SK-MEL-5 (cell line): ENCODE data around the gene GLT1D1. TPM values are rescaled to one million over a fixed set of nuclear protein-coding genes. Genes with fewer than 3 reads are reported as not detected.

Source experiments
- DNase-seq: peaks from one replicate; pipeline ENCODE4 v3.0.0-alpha.2; 2016; ENCODE audit warnings: low read depth, low spot score
- in situ Hi-C: cut with HindIII; loops from 2 replicates; pipeline ENCODE4 v1.10.0; 2016; ENCODE audit warnings: low sequenced_read_pairs, high pct_unique_total_duplicates, low pct_unique_long_range_greater_than_20kb
- total RNA-seq: library from RNA; depleted of rRNA; stranded (reverse); fragments of >200 nt; shearing (Covaris generic); gene quantifications from 2 replicates; pipeline ENCODE4 v1.2.3, GENCODE V29; 2014

The GLT1D1 gene
- total RNA-seq, 1 experiment from 2014 or later, result 0.05 TPM

GRCh38 chr12:128970110-128970509, 116.8 kb downstream of the GLT1D1 start:
- DNase-seq, result no peak
- in situ Hi-C loops, result no loop called here

- no peak for DNase-seq
- in situ Hi-C loops, result no loop called here
Observed at GRCh38 chr12:128970941-128971340, 117.7 kb downstream of the GLT1D1 start.

DNA sequence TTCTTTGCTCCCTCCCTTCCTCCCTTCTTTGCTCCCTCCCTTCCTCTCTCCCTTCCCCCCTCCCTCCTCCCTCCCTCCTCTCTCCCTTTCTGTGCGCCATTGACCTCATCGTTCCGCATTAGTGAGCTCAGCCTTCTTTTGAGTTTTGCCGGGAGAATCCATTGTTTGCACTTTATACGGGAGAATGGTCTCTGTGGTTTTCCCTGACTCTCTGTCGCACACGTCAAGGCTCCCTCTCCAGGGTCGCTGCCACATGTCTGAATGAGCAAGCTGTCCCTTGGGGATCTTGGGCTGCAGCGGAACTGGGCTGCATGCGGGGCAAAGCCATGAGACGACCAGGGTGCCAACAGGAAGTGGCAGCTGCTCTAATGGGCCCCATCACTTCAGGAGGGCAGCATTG, 118.5 kb downstream of the GLT1D1 start:
- DNase-seq, result no peak
- in situ Hi-C loops, result no loop called here

DNA sequence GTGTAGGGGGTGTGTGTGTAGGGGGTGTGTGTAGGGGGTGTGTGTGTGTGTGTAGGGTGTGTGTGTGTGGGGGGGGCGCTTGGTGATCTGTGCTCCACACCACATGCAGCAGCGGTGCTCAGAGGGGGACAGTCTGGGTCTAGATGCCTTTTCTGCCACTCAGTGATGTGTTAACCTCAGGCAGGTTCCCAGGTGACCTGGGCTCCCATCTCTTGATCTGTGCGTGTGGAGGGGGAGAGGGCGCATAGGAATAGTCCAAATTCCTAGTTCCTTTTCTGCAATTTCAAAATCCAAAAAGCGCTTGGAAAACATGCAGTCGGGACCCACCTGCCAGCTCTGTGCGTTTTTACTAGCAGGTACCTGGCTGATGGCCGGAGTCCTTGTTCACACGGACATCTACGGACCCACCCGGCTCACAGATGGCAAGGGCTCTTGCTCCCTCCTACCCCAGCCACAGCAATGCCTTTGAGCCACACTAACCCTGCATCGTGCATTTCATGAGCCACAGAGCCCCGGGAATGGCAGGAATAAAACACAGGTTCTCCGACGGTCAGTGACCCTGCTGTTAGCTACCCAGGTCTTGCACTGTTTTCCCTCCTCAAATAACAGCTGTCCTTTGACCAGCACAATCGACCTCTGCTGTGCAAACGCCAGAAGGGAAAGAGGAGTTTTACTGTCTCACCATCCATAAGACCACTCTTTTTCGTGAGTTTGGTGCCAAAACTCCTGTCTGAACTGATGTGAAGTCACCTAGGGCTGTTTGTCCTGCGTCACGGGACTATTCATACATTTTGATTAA, 120.8 kb downstream of the GLT1D1 start:
- no peak for DNase-seq
- in situ Hi-C loops, result no loop called here

DNA sequence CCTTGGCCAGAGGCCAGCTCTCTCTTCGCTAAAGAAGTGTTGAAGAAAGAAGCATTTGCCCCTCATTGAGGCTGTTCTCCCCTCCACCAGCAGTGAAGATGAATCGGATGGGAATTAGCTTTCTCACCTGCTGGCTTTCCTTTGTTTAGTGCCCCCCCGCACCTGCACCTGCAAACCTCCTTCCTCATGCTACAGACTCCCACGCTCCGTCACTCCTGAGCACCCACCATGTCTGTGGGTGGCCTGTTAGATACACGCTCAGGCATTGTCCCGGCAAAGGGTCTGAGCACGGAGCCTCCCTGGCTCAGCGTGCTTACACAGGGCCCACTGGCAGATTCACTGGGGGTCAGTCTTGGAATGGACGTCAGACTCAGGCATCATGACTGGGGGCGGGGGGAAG, 121.6 kb downstream of the GLT1D1 start:
- no peak for DNase-seq
- in situ Hi-C loops, result no loop called here

DNA sequence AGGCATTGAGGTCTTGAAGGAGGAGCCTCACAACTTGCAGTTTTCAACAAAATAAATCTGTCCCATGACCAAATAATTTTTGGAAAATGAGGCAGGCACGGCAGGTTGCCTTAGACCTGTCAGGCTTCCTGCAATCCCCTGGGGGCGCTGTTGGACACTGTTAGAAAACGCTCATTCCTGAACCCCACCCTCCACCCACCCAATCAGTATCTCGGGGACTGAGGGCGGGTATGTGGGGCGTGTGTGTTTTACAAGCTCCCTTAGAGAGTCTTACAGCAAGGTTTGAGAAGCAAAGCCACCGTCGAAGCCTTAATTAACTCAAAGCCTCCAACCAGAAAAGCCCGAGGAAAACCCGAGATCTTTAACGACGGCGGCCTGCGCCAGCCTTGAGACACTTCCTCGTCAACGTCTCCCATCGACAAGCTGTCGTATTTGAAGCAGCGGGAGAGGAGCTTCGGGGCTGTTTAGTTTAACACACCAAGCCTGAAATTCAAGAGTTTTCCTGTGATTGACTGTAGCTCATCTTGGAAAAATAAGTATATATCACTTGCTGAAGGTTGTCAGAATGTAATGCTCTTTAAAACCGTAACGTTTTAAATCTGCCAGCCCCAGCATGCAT, 123.0 kb downstream of the GLT1D1 start:
- in situ Hi-C loops, result no loop called here
- DNase-seq, result peak; percentile 39

GRCh38 chr12:128977441-128977840, 124.2 kb downstream of the GLT1D1 start:
- DNase-seq, result no peak
- in situ Hi-C loops, result no loop called here

- DNase-seq, result no peak
- in situ Hi-C loops, result no loop called here
Observed at GRCh38 chr12:128978067-128978466, 124.8 kb downstream of the GLT1D1 start.

GRCh38 chr12:128980623-128981022, 127.3 kb downstream of the GLT1D1 start:
- no peak for DNase-seq
- in situ Hi-C loops, result no loop called here

DNA sequence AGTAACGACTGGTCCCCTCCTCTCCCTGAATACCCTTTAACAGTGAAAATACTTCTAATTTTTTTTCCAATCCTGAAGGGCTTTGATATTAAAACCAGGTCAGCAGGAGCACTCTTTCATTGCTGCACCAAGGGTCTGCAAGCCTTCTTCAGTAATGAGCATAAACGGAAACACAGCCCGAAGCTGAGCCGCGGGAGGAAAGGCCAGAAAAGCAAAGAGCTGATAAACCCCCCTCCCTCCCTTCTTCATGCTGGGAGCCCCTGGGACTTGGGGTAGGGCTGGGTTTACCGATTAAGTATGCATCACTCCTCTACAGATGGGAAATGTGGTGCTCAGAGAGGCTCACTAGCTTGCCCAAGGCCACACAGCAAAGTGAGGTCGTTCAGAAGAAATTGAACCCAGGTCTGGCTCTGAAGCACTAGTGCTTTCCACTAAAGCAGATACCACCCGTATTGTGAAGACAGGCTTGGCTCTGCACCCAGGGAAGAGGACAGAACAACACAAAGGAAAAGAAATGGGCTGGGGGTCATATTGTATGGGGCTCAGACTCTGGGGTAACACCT, 128.8 kb downstream of the GLT1D1 start:
- DNase-seq, result no peak
- in situ Hi-C loops, result no loop called here

- in situ Hi-C loops, result no loop called here
Observed at GRCh38 chr12:128982933-128983332, 129.7 kb downstream of the GLT1D1 start.

DNA sequence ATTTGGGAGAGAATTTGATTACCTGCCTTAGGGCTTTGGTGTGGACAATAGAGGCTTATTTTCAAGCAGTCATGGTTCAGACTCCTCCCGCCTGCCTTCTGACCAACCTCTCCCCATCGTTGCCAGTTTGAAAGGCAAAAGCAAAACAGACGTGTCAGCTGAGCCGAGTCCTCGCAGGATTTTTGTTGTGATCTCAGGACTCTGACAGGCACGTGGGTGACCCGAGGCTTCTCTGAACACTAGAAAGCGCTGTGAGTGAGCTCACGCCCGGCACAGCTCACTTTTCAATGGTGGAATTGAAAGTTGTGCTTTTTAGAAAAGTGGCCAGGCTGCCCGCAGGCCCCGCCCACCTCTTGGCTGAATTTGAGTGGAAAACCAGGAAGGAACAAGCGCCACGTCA, 130.1 kb downstream of the GLT1D1 start:
- peak; percentile 90 for DNase-seq
- in situ Hi-C loops, result no loop called here

More at GRCh38 chr12:128982933-128983332, 129.7 kb downstream of the GLT1D1 start:
- DNase-seq, result no peak

- in situ Hi-C loops, result no loop called here
- DNase-seq, result no peak
Observed at GRCh38 chr12:128986957-128987356, 133.7 kb downstream of the GLT1D1 start.

GRCh38 chr12:128989287-128989686, 136.0 kb downstream of the GLT1D1 start:
- in situ Hi-C loops, result no loop called here
- DNase-seq, result no peak

GRCh38 chr12:128991716-128992115, 138.4 kb downstream of the GLT1D1 start:
- in situ Hi-C loops, result no loop called here

GRCh38 chr12:128992116-128992515, 138.8 kb downstream of the GLT1D1 start:
- DNase-seq, result no peak
- in situ Hi-C loops, result no loop called here

More at GRCh38 chr12:128991716-128992115, 138.4 kb downstream of the GLT1D1 start:
- DNase-seq, result no peak

DNA sequence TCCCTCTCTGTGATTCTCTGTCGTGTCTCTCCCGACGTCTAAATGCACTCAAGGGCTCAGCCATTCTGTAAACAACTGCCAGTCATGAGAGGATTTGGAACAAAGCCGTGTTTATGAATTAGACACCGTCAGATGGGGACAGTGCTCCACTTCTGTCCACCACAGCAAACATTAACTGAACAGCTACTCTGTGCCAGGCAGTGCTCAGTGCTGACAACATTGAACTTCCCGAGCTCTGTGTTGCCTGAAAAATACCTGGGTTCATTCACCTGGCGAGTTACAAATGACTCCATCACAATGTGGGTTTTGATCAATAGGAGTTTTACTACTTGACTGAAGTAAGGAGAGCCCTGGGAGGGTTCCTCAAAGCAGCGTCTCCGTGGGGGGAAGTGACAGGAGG, 139.3 kb downstream of the GLT1D1 start:
- DNase-seq, result peak; percentile 10
- in situ Hi-C loops, result no loop called here

GRCh38 chr12:128994856-128995255, 141.6 kb downstream of the GLT1D1 start:
- in situ Hi-C loops, result no loop called here
- DNase-seq, result no peak

DNA sequence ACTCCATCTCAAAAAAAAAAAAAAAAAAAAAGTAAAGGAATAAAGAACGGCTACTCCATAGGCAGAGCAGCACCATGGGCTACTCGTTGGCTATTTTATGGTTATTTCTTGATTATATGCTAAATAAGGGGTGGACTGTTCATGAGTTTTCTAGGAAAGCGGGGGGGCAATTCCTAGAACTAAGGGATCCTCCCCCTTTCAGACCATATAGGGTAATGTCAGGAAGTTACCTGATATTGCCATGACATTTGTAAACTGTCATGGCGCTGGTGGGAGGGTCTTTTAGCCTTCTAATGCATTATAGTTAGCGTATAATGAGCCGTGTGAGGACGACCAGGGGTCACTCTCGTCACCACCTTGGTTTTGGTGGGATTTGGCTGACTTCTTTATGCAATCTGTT, 142.3 kb downstream of the GLT1D1 start:
- in situ Hi-C loops, result no loop called here

More for the DNA sequence above, 142.3 kb downstream of the GLT1D1 start:
- no peak for DNase-seq
